Chondrocyte (in vitro differentiated cells): ENCODE results near the gene PCTP. TPM values are rescaled to one million over a fixed set of nuclear protein-coding genes. Genes with fewer than 3 reads are reported as not detected.

Experiments
- DNase-seq: peaks from one replicate; pipeline ENCODE4 v3.0.0; 2021; ENCODE audit warnings: mixed read lengths, low spot score
- H3K27ac Mint-ChIP-seq: one replicate; pipeline ENCODE4 v1.8.0; 2021; ENCODE audit warnings: mild to moderate bottlenecking, moderate library complexity, mixed read lengths; ENCODE audit not compliant: unreplicated experiment
- H3K27me3 Mint-ChIP-seq: 2 replicates; pipeline ENCODE4 v1.8.0; 2021; ENCODE audit warnings: low read depth, mixed read lengths
- H3K36me3 Mint-ChIP-seq: 2 replicates; pipeline ENCODE4 v1.8.0; 2021; ENCODE audit warnings: low read depth, mixed read lengths
- H3K4me1 Mint-ChIP-seq: 2 replicates; pipeline ENCODE4 v1.8.0; 2021; ENCODE audit warnings: low read depth, mild to moderate bottlenecking, mixed read lengths
- H3K4me3 Mint-ChIP-seq: one replicate; pipeline ENCODE4 v1.8.0; 2021; ENCODE audit warnings: mild to moderate bottlenecking, moderate library complexity, mixed read lengths; ENCODE audit not compliant: unreplicated experiment
- H3K9me3 Mint-ChIP-seq: 2 replicates; pipeline ENCODE4 v1.8.0; 2021; ENCODE audit warnings: low read depth, mixed read lengths
- total RNA-seq: library from RNA; stranded (reverse); gene quantifications from 3 replicates; pipeline ENCODE4 v1.2.1, GENCODE V29; 2021
- TF ChIP-seq, protein P1 (sequence below): fragments of 200-600 bp; sonication (generic); IDR thresholded peaks from 2 replicates; pipeline ENCODE4 v1.5.0; 2021; ENCODE audit warnings: antibody characterized with exemption, mild to moderate bottlenecking, moderate library complexity

Gene PCTP
- total RNA-seq, 1 donor from 2014 or later: 8.8 TPM

DNA sequence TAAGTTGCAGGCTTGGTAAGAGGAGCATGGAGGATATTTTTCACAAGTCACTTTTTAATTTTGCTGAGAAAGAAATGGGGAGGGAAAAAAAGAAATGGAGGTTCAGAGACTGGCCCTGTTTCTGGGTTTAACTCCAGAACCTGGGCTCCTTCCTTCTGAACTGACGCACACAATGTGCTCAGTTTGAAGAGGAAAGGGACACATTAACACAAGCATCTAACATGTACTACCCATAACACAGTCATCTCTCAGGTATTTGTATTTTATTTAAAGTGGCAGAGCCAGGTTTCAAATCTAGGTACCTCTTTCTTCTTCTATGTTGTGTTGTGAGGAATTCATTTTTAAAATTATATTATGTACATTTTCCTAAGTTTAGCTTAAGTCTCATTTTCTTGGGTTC lies 22.9 kb upstream of the PCTP start:
- H3K4me3 Mint-ChIP-seq: no peak overlapping the region
- no peaks in the 10 kb centered on the region for H3K36me3 Mint-ChIP-seq
- no peaks in the 10 kb centered on the region for H3K27me3 Mint-ChIP-seq
- H3K27ac Mint-ChIP-seq: peak overlapping the region; percentile 24
- TF ChIP-seq, protein P1, sequence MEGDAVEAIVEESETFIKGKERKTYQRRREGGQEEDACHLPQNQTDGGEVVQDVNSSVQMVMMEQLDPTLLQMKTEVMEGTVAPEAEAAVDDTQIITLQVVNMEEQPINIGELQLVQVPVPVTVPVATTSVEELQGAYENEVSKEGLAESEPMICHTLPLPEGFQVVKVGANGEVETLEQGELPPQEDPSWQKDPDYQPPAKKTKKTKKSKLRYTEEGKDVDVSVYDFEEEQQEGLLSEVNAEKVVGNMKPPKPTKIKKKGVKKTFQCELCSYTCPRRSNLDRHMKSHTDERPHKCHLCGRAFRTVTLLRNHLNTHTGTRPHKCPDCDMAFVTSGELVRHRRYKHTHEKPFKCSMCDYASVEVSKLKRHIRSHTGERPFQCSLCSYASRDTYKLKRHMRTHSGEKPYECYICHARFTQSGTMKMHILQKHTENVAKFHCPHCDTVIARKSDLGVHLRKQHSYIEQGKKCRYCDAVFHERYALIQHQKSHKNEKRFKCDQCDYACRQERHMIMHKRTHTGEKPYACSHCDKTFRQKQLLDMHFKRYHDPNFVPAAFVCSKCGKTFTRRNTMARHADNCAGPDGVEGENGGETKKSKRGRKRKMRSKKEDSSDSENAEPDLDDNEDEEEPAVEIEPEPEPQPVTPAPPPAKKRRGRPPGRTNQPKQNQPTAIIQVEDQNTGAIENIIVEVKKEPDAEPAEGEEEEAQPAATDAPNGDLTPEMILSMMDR: no peak
- no peak for DNase-seq
- peaks cover 89% of the 10 kb centered on the region for H3K4me1 Mint-ChIP-seq
- H3K9me3 Mint-ChIP-seq: no peaks in the 10 kb centered on the region

DNA sequence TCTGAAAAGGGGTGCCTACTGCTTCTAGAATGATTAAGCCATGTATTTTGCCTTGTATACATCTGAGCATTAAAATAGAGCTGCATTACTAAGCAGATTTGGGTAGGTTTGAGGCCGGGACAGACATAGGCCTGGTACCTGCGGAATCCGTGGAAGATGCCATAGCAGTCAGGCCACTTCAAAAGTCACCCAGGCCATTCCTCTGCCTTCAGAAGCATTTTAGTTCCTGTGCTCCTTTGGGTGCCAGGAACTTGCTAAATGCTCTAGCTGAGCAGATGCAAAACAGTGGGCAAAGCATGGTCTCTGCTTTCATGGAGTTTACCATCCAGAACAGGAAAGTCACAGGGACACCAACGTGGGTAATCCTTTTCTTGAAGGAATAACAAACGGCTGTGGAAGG lies 22.5 kb upstream of the PCTP start:
- H3K36me3 Mint-ChIP-seq: no peaks in the 10 kb centered on the region
- no peak for DNase-seq
- TF ChIP-seq, protein P1: no peak
- peaks cover 86% of the 10 kb centered on the region for H3K4me1 Mint-ChIP-seq
- H3K9me3 Mint-ChIP-seq: no peaks in the 10 kb centered on the region
- H3K4me3 Mint-ChIP-seq: no peak overlapping the region
- no peaks in the 10 kb centered on the region for H3K27me3 Mint-ChIP-seq
- no peak overlapping the region for H3K27ac Mint-ChIP-seq

DNA sequence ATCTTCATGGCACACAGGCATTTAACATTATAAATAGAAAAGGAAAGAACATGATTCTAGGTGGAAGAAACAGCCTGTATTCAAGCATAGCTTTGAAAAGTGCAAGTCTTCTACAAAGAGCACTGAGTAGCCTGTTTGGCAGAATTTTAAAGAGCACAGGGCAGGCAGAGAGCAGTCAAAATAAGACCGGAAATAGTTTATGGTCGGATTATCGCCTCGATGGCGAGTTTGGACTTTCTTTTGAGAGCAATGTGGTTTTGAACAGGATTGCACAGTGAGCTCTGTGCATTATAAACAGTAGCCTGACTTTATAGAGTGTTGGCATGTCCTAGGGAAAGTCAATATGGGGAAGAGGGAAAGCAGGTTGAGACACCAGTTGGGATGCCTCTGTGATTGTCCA lies 22.0 kb upstream of the PCTP start:
- Mint-ChIP-seq H3K27ac (no peak overlapping the region), H3K36me3 (no peaks in the 10 kb centered on the region), H3K27me3 (no peaks in the 10 kb centered on the region), H3K9me3 (no peaks in the 10 kb centered on the region), H3K4me1 (peaks cover 82% of the 10 kb centered on the region), H3K4me3 (no peak overlapping the region)
- DNase-seq: no peak
- TF ChIP-seq, protein P1: no peak

DNA sequence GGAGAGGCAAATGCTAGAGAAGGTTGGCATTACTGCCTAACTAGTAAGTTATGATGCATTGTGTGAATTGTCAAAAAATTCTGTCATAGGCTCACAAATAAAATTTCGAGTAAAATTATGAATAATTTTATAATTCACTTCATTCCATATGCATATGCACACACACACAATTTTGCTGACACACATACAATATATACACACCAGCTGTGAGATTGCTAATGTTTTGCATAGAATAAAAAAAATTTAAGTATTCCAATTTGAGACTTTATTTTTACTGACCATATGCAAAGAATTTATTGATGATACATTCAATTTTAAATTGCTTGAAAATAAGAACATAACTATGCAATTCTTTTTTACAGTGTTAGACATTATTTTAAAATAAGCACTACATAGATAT lies 21.4 kb upstream of the PCTP start:
- Mint-ChIP-seq H3K4me1 (peaks cover 75% of the 10 kb centered on the region), H3K36me3 (no peaks in the 10 kb centered on the region), H3K4me3 (no peak overlapping the region), H3K27me3 (no peaks in the 10 kb centered on the region), H3K27ac (no peak overlapping the region), H3K9me3 (no peaks in the 10 kb centered on the region)
- TF ChIP-seq, protein P1: no peak
- DNase-seq: no peak

DNA sequence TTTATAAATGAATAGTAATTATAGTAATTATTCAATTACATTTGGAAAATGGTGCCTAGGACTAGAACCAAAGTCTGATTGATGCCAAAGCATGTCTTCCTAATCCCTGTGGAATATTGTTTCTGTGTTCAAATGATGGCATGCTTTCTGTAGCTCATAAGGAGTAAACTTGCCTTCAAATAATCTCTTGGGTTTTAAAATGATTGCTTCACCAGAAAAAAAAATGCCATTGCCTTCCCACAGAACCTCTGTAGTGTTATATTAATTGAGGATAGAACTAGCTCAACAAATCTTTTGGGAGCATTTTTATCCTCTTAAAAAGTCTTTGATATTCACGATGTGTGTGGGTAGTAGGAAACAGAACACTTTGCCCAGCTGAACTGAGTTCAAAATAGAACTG lies 20.5 kb upstream of the PCTP start:
- no peak for DNase-seq
- TF ChIP-seq, protein P1: no peak
- Mint-ChIP-seq H3K9me3 (no peaks in the 10 kb centered on the region), H3K4me3 (no peak overlapping the region), H3K36me3 (no peaks in the 10 kb centered on the region), H3K4me1 (peaks cover 66% of the 10 kb centered on the region), H3K27ac (peak overlapping the region; percentile 91), H3K27me3 (no peaks in the 10 kb centered on the region)
